ENCODE results near the gene GNAO1. TPM values are rescaled to one million over a fixed set of nuclear protein-coding genes. Genes with fewer than 3 reads are reported as not detected.

Gene GNAO1
- total RNA-seq, 4 donors from 2014 or later, result 0.50 to 1.5 (median 0.66) TPM

DNA sequence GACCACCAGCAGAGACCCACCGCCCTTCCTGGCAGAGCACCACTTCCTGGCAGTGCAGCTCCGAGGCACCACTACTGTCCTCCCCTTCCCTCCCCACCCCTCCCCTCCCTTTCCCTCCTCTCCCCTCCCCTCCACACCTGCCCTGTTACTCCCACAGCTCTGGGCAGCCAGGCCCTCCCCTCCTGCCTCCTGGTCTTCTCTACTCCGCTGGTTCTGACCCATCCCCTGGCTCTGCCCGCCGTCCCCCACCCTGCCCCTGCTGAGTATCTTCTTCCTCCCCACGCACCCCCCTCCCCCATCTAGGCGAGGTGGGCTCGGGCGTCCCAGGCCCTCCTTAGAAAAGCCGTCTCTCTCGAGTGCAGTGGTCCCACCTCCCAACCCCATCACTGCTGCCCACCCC, 156.4 kb downstream of the GNAO1 start:
- Histone ChIP-seq H3K27ac (no peak overlapping the region), H3K4me3 (no peak overlapping the region), H3K36me3 (no peaks in the 10 kb centered on the region), H3K27me3 (no peaks in the 10 kb centered on the region), H3K9me3 (no peaks in the 10 kb centered on the region), H3K4me1 (peaks cover 0 to 22% (median 5%) of the 10 kb centered on the region in 3 donors)
- no peak for DNase-seq
- intact Hi-C loops (cut with DNase I), result no loop called here
- no peak for TF ChIP-seq POLR2A (IDR thresholded peaks at IDR 0.05)
- WGBS, 2 donors, result 74 to 80% methylated on average over 7 of the region's 11 CpGs

GRCh38 chr16:56348168-56349085, 157.1 kb downstream of the GNAO1 start:
- TF ChIP-seq POLR2A (IDR thresholded peaks at IDR 0.05), result no peak
- no peak for TF ChIP-seq CTCF (IDR thresholded peaks at IDR 0.05)
- no peak for DNase-seq
- WGBS, 2 donors, result 81 to 92% methylated on average over 12 of the region's 25 CpGs
- no peaks in the 10 kb centered on the region for H3K36me3 ChIP-seq
- no peak overlapping the region for H3K27ac ChIP-seq
- intact Hi-C loops (cut with DNase I), result no loop called here
- no peak overlapping the region for H3K4me3 ChIP-seq
- H3K9me3 ChIP-seq, result no peaks in the 10 kb centered on the region
- peaks cover 0 to 26% (median 5%) of the 10 kb centered on the region in 3 donors for H3K4me1 ChIP-seq
- no peaks in the 10 kb centered on the region for H3K27me3 ChIP-seq

- intact Hi-C loops (cut with DNase I), result no loop called here
- no peaks in the 10 kb centered on the region for H3K36me3 ChIP-seq
- no peak for DNase-seq
- H3K4me1 ChIP-seq, result peaks cover 0 to 23% (median 0%) of the 10 kb centered on the region in 3 donors
- 85% methylated on average over 2 of the region's 2 CpGs; no CpG with 5 or more reads in 1 of the 2 donors for WGBS, 2 donors
- TF ChIP-seq CTCF (IDR thresholded peaks at IDR 0.05), result no peak
- no peak for TF ChIP-seq POLR2A (IDR thresholded peaks at IDR 0.05)
- no peaks in the 10 kb centered on the region for H3K9me3 ChIP-seq
- H3K27ac ChIP-seq, result no peak overlapping the region
- H3K4me3 ChIP-seq, result no peak overlapping the region
- H3K27me3 ChIP-seq, result no peaks in the 10 kb centered on the region
Measured at GRCh38 chr16:56349086-56349415, 157.8 kb downstream of the GNAO1 start.

DNA sequence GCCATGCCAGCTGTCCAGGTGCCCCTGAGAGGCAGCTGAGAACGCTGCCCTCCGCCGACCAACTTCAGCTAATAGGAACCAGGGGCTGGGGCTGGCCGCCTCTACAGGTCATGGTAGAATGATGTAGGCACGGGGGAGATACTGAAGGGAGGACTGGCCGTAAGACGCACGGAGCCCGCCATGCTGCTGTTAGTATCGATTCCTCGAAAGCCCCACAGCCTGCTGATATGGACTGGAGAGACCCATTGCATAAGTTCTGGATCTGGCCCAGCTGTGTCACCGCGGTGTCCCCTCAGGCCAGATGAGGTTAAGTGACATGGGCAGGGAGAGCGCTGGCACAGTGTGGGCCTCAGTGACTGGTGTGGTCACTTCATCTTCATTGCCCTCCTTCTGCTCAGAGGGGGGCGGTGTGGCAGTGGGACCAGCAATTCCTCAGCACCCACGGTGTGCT, 158.4 kb downstream of the GNAO1 start:
- TF ChIP-seq POLR2A (IDR thresholded peaks at IDR 0.05), result no peak
- no peak for TF ChIP-seq CTCF (IDR thresholded peaks at IDR 0.05)
- H3K4me1 ChIP-seq, result peaks cover 0 to 16% (median 0%) of the 10 kb centered on the region in 3 donors
- no peaks in the 10 kb centered on the region for H3K27me3 ChIP-seq
- no peaks in the 10 kb centered on the region for H3K36me3 ChIP-seq
- 92% methylated on average over 11 to 13 of the region's 16 CpGs for WGBS, 2 donors
- H3K9me3 ChIP-seq, result no peaks in the 10 kb centered on the region
- no peak overlapping the region for H3K27ac ChIP-seq
- DNase-seq, result no peak
- no peak overlapping the region for H3K4me3 ChIP-seq
- intact Hi-C loops (cut with DNase I), result no loop called here

GRCh38 chr16:56350491-56351405, 159.5 kb downstream of the GNAO1 start:
- DNase-seq, result no peak
- H3K36me3 ChIP-seq, result no peaks in the 10 kb centered on the region
- TF ChIP-seq CTCF (IDR thresholded peaks at IDR 0.05) (no peak), POLR2A (IDR thresholded peaks at IDR 0.05) (no peak)
- WGBS, 2 donors, result 78 to 83% methylated on average over 12 to 13 of the region's 22 CpGs
- intact Hi-C loops (cut with DNase I), result no loop called here
- no peaks in the 10 kb centered on the region for H3K9me3 ChIP-seq
- no peak overlapping the region for H3K4me3 ChIP-seq
- no peak overlapping the region for H3K27ac ChIP-seq
- H3K4me1 ChIP-seq, result peaks cover 0 to 14% (median 0%) of the 10 kb centered on the region in 3 donors
- no peaks in the 10 kb centered on the region for H3K27me3 ChIP-seq

Data from esophagus squamous epithelium (tissue), 5 donors.